ENCODE measurements around the gene KRTAP1-4.
"Not testable (repeated sequence)": the region's sequence is repeated elsewhere in the genome, so short reads cannot be mapped to it uniquely, and the experiment has no call there.

DNA sequence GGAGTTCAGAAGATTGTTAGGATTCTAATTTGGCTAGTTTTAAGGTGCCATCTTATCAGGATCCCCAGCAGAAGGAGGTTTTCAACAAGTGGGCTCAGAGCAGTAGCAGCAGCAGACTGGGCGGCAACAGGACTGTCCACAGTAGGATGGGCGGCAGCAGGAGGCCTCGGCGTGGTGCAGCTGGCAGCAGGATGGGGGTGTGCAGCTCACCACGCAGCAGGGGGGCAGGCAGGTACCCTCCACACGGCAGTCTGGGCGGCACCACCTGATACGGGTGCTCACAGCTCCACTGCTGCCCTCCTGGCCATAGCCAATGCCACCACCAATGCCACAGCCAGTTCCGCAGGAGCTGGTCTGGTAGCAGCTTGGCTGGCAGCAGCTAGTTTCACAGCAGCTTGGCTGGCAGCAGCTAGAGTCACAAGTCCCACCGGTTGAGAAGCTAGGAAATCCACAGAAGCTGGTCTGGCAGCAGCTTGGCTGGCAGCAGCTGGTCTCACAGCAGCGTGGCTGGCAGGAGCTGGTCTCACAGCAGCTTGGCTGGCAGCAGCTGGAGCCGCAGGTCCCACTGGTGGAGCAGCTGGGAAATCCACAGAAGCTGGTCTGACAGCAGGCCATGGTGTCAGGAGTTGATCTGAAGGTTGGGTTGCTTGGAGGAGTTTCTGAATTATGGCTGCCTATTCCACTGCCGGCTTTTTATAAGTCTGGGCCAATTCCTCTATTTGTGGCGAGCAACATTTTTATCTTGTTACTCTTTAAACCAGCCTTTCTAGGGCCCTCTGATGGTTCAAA, 11.0 kb upstream of the KRTAP1-4 start, which contains the start of gene KRTAP1-1:
- TF ChIP-seq POLR2AphosphoS5, GABPA (IDR thresholded peaks at IDR 0.05; ENCODE audit: low read depth): not testable (repeated sequence)
- TF ChIP-seq, protein P1, sequence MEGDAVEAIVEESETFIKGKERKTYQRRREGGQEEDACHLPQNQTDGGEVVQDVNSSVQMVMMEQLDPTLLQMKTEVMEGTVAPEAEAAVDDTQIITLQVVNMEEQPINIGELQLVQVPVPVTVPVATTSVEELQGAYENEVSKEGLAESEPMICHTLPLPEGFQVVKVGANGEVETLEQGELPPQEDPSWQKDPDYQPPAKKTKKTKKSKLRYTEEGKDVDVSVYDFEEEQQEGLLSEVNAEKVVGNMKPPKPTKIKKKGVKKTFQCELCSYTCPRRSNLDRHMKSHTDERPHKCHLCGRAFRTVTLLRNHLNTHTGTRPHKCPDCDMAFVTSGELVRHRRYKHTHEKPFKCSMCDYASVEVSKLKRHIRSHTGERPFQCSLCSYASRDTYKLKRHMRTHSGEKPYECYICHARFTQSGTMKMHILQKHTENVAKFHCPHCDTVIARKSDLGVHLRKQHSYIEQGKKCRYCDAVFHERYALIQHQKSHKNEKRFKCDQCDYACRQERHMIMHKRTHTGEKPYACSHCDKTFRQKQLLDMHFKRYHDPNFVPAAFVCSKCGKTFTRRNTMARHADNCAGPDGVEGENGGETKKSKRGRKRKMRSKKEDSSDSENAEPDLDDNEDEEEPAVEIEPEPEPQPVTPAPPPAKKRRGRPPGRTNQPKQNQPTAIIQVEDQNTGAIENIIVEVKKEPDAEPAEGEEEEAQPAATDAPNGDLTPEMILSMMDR (IDR thresholded peaks at IDR 0.05; ENCODE audit: insufficient read depth, low read length) = not testable (repeated sequence)

Data from HL-60 (cell line).